Measurements from ENCODE around the gene LPXN.

LPXN gene

DNA sequence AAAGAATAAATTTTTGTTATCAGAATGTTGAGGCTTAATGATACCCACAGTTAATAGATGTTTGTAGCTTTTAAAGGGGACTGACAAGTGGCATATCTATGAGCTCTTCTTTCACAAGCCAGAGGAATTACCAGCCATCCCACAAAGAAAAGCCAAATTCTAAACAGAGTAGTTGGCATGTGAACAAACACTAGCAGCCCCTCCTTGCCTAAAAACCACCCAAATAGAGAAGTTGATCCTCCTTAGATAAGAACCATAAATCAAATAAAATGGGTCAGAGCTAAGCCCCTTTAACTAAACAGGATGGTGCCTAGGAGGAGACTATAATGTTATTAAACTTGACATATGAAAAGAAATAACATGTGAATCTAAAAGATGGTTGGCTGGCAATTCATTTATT lies 11.4 kb downstream of the LPXN start:
- Histone ChIP-seq H3K4me1 (ENCODE audit: control insufficient read depth, insufficient read depth, low read length) (no peaks in the 10 kb centered on the region), H3K36me3 (ENCODE audit: control insufficient read depth, insufficient read depth, low read length) (no peaks in the 10 kb centered on the region), H3K27me3 (ENCODE audit: control insufficient read depth, insufficient read depth, low read length) (no peaks in the 10 kb centered on the region), H3K27ac (ENCODE audit: low read length) (no peak overlapping the region), H3K9me3 (ENCODE audit: control insufficient read depth, insufficient read depth, low read length) (no peaks in the 10 kb centered on the region), H3K4me3 (ENCODE audit: low read length) (no peak overlapping the region)
- DNase-seq (ENCODE audit: low read depth, low spot score): no peak

DNA sequence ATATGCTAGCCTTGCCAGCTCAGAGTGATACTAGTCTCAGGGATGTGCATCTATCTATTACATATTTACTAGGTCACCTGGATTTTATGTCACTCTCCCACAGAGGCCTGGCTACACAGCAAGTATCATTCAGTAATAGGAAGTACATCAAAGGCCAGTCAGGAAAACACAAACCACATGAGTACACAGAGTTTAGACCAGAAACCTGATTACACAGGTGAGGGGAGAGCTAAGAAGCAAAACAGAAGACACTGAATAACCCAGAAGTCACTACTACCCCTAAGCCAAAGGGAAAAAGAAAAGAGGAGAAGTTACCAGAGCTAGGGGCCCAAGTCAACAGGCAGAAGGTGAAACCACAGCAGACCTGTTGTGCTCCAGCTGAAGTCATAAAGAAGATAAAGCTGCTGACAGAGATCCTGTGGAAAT lies 13.3 kb downstream of the LPXN start:
- H3K4me3 ChIP-seq (ENCODE audit: low read length): no peak overlapping the region
- no peaks in the 10 kb centered on the region for H3K27me3 ChIP-seq (ENCODE audit: control insufficient read depth, insufficient read depth, low read length)
- H3K9me3 ChIP-seq (ENCODE audit: control insufficient read depth, insufficient read depth, low read length): no peaks in the 10 kb centered on the region
- no peak for DNase-seq (ENCODE audit: low read depth, low spot score)
- H3K27ac ChIP-seq (ENCODE audit: low read length): no peak overlapping the region
- no peaks in the 10 kb centered on the region for H3K36me3 ChIP-seq (ENCODE audit: control insufficient read depth, insufficient read depth, low read length)
- no peaks in the 10 kb centered on the region for H3K4me1 ChIP-seq (ENCODE audit: control insufficient read depth, insufficient read depth, low read length)

DNA sequence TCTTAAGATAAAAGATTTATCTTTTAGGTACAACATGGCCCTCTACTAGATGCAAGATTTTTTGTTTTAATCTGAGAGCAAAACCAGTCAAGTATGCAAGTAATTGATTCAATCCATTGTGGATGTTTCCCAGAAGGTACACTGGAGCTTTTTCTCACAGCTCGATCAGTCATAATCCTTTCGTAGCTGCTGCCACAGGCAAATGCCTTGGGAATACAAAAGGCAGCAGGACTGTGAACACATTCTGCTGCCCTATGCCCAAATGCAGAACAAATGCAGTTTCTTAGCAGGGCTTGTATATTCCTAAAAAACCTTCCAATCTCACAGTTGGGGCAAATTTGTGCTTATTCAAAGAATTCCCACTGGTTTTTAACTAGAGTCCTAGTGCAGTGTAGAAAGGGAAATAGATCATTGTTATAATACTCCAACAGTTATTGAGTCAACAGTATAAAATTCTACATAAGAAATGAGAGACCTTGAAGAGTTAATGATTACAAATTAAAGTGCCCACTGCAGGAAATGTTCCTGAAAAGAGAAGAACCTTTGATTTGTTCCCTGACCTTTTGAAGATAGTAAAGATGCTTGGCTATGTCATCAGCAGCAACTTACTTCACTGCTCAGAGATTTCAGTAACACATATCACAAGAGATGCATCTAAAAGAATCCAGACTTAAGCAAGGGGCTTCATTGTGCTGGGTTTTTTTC lies 14.1 kb downstream of the LPXN start:
- no peak overlapping the region for H3K27ac ChIP-seq (ENCODE audit: low read length)
- no CpG with 5 or more reads among the region's 2 CpGs for WGBS (ENCODE audit: insufficient coverage, insufficient read length)

DNA sequence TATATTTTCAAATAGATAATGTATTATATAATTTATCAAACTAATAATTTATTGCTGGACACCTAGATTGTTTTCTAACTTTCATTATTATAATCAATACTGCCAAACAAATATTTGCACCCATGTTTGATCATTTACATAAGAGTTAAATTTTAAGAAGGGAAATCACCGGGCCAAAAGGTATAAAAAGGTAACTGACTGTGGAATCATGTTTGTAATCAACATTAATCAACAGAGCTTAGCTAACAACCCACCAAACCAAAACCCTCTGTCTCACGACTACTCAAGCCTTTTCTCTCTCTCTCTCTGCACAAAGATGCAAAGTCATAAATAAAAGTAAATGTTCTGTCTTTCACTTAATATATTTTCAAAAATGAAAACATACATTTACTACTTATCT lies 14.8 kb downstream of the LPXN start:
- H3K27me3 ChIP-seq (ENCODE audit: control insufficient read depth, insufficient read depth, low read length): no peaks in the 10 kb centered on the region
- H3K9me3 ChIP-seq (ENCODE audit: control insufficient read depth, insufficient read depth, low read length): no peaks in the 10 kb centered on the region
- no peak overlapping the region for H3K27ac ChIP-seq (ENCODE audit: low read length)
- DNase-seq (ENCODE audit: low read depth, low spot score): no peak
- H3K4me3 ChIP-seq (ENCODE audit: low read length): no peak overlapping the region
- no CpG with 5 or more reads among the region's 2 CpGs for WGBS (ENCODE audit: insufficient coverage, insufficient read length)
- H3K36me3 ChIP-seq (ENCODE audit: control insufficient read depth, insufficient read depth, low read length): no peaks in the 10 kb centered on the region
- H3K4me1 ChIP-seq (ENCODE audit: control insufficient read depth, insufficient read depth, low read length): no peaks in the 10 kb centered on the region

More for the DNA sequence above, 14.1 kb downstream of the LPXN start:
- Histone ChIP-seq H3K27me3 (ENCODE audit: control insufficient read depth, insufficient read depth, low read length) (no peaks in the 10 kb centered on the region), H3K9me3 (ENCODE audit: control insufficient read depth, insufficient read depth, low read length) (no peaks in the 10 kb centered on the region), H3K4me1 (ENCODE audit: control insufficient read depth, insufficient read depth, low read length) (no peaks in the 10 kb centered on the region), H3K36me3 (ENCODE audit: control insufficient read depth, insufficient read depth, low read length) (no peaks in the 10 kb centered on the region), H3K4me3 (ENCODE audit: low read length) (no peak overlapping the region)
- no peak for DNase-seq (ENCODE audit: low read depth, low spot score)

DNA sequence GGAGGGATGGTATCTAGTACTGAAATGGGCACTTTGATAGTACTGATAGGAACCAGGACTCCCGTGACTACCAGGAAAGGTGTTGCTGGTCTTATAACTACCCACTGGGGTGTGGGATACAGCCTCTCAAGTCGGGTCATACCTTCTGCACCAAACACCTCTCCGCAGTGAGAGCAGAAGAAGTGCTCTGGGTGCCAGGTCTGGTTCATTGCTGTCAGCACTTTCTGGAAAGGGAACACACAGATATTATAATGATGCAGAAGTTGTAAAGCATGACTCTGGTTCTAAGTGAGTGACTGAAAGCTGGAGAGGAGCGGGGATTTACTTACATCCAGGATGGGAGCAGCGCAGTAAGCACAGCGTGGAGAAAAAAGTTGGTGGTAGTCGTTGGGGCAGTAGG lies 26.0 kb downstream of the LPXN start:
- no peak for DNase-seq (ENCODE audit: low read depth, low spot score)
- no peak overlapping the region for H3K4me3 ChIP-seq (ENCODE audit: low read length)
- H3K27ac ChIP-seq (ENCODE audit: low read length): no peak overlapping the region
- no CpG with 5 or more reads among the region's 7 CpGs for WGBS (ENCODE audit: insufficient coverage, insufficient read length)
- H3K36me3 ChIP-seq (ENCODE audit: control insufficient read depth, insufficient read depth, low read length): no peaks in the 10 kb centered on the region
- no peaks in the 10 kb centered on the region for H3K27me3 ChIP-seq (ENCODE audit: control insufficient read depth, insufficient read depth, low read length)
- H3K9me3 ChIP-seq (ENCODE audit: control insufficient read depth, insufficient read depth, low read length): no peaks in the 10 kb centered on the region
- no peaks in the 10 kb centered on the region for H3K4me1 ChIP-seq (ENCODE audit: control insufficient read depth, insufficient read depth, low read length)

DNA sequence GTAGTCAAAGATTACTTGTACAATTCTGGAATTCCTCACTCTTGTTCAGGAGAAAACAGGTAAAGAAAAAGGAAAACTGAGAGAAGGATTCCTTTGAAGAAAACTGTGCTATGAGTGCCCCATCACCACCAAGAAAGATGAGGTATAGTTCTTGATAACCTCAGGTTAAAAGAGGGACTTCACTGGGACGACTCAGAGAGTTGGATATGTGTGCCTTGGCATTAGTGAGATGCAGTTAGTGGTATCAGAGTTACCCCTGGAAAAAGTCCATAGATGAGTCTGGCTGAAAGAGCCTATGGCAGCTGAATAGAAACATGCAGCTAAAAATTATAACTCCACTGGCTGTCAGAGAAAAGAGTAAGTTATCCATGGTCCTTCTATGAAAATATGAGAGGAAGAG lies 28.8 kb downstream of the LPXN start:
- no CpG with 5 or more reads among the region's 1 CpG for WGBS (ENCODE audit: insufficient coverage, insufficient read length)
- DNase-seq (ENCODE audit: low read depth, low spot score): no peak
- H3K4me3 ChIP-seq (ENCODE audit: low read length): no peak overlapping the region
- H3K36me3 ChIP-seq (ENCODE audit: control insufficient read depth, insufficient read depth, low read length): no peaks in the 10 kb centered on the region
- no peaks in the 10 kb centered on the region for H3K27me3 ChIP-seq (ENCODE audit: control insufficient read depth, insufficient read depth, low read length)
- no peaks in the 10 kb centered on the region for H3K9me3 ChIP-seq (ENCODE audit: control insufficient read depth, insufficient read depth, low read length)
- no peaks in the 10 kb centered on the region for H3K4me1 ChIP-seq (ENCODE audit: control insufficient read depth, insufficient read depth, low read length)
- no peak overlapping the region for H3K27ac ChIP-seq (ENCODE audit: low read length)

DNA sequence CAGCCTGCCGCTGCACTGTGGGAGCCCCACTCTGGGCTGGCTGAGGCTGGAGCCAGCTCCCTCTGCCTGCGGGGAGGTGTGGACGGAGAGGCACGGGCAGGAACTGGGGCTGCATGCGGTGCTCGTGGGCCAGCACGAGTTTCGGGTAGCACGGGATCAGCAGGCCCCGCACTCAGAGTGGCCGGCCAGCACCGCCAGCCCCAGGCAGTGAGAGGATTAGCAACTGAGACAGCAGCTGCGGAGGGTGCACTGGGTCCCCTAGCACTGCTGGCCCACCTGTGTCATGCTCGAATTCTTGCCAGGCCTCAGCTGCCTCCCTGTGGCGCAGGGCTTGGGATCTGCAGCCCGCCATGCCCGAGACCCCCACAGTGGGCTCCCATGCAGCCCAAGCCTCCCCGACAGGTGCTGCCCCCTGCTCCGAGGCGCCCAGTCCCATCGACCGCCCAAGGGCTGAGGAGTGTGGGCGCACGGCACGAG lies 43.8 kb downstream of the LPXN start:
- H3K27ac ChIP-seq (ENCODE audit: low read length): no peak overlapping the region
- H3K4me1 ChIP-seq (ENCODE audit: control insufficient read depth, insufficient read depth, low read length): no peaks in the 10 kb centered on the region
- no peaks in the 10 kb centered on the region for H3K36me3 ChIP-seq (ENCODE audit: control insufficient read depth, insufficient read depth, low read length)
- no CpG with 5 or more reads among the region's 25 CpGs for WGBS (ENCODE audit: insufficient coverage, insufficient read length)
- H3K4me3 ChIP-seq (ENCODE audit: low read length): no peak overlapping the region
- no peaks in the 10 kb centered on the region for H3K27me3 ChIP-seq (ENCODE audit: control insufficient read depth, insufficient read depth, low read length)
- no peak for DNase-seq (ENCODE audit: low read depth, low spot score)
- no peaks in the 10 kb centered on the region; the same call in 1 of the 2 replicates for H3K9me3 ChIP-seq (ENCODE audit: control insufficient read depth, insufficient read depth, low read length)

DNA sequence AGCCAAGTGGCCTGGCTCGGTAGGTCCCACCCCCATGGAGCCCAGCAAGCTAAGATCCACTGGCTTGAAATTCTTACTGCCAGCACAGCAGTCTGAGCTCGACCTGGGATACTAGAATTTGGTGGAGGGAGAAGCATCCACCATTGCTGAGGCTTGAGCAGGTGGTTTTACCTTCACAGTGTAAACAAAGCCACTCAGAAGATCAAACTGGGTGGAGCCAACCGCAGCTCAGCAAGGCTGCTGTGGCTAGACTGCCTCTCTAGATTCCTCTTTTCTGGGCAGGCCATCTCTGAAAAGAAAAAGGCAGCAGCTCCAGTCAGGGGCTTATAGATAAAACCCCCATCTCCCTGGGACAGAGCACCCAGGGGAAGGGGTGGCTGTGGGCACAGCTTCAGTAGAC lies 45.4 kb downstream of the LPXN start:
- no peaks in the 10 kb centered on the region; the same call in 1 of the 2 replicates for H3K9me3 ChIP-seq (ENCODE audit: control insufficient read depth, insufficient read depth, low read length)
- no CpG with 5 or more reads among the region's 3 CpGs for WGBS (ENCODE audit: insufficient coverage, insufficient read length)
- no peaks in the 10 kb centered on the region for H3K36me3 ChIP-seq (ENCODE audit: control insufficient read depth, insufficient read depth, low read length)
- DNase-seq (ENCODE audit: low read depth, low spot score): no peak
- no peaks in the 10 kb centered on the region for H3K4me1 ChIP-seq (ENCODE audit: control insufficient read depth, insufficient read depth, low read length)
- no peak overlapping the region for H3K27ac ChIP-seq (ENCODE audit: low read length)
- H3K4me3 ChIP-seq (ENCODE audit: low read length): no peak overlapping the region
- H3K27me3 ChIP-seq (ENCODE audit: control insufficient read depth, insufficient read depth, low read length): no peaks in the 10 kb centered on the region

DNA sequence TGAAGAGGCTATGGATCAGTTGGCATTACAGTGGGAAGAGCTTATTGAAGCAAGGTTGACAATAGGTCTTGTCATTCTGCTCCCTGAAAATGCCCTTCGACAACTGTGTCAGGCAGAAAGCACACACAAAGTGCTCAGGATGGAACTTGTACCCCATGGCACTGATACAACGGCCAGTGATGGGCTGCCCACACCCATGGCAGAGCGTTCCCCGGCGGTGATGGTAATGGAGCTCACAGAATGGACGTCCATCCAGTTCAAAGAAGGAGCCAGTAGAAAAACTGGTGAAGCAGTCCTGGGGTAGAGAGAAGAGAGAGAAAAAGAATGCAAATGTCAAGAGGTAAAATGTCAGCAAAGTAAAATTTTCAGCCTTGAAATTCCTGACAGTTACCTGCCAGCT lies 48.2 kb downstream of the LPXN start:
- Histone ChIP-seq H3K27me3 (ENCODE audit: control insufficient read depth, insufficient read depth, low read length) (no peaks in the 10 kb centered on the region), H3K27ac (ENCODE audit: low read length) (no peak overlapping the region), H3K36me3 (ENCODE audit: control insufficient read depth, insufficient read depth, low read length) (no peaks in the 10 kb centered on the region), H3K4me1 (ENCODE audit: control insufficient read depth, insufficient read depth, low read length) (peaks cover 2% of the 10 kb centered on the region; the same call in 1 of the 2 replicates), H3K9me3 (ENCODE audit: control insufficient read depth, insufficient read depth, low read length) (no peaks in the 10 kb centered on the region; the same call in 1 of the 2 replicates), H3K4me3 (ENCODE audit: low read length) (no peak overlapping the region)
- DNase-seq (ENCODE audit: low read depth, low spot score): no peak
- no CpG with 5 or more reads among the region's 6 CpGs for WGBS (ENCODE audit: insufficient coverage, insufficient read length)

DNA sequence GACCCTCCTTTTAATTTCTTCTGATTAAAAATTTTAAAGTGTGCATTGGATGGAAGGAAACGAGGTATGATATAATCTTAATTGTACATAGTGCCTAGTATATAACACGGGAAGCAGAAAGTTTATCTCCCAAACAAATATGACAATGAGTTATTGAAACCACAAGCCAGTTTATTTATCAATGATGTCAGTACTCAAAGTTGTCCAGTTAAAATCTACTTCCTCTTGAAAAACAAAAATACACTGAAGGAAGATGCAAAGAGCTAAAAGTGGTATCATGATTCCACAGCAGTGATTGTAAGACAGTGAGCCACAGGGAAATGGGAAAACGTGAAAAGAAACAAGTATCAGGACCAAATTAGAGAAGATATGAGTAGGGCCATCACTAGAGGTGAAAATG lies 48.9 kb downstream of the LPXN start:
- no CpG with 5 or more reads among the region's 3 CpGs for WGBS (ENCODE audit: insufficient coverage, insufficient read length)
- H3K27me3 ChIP-seq (ENCODE audit: control insufficient read depth, insufficient read depth, low read length): no peaks in the 10 kb centered on the region
- no peak overlapping the region for H3K27ac ChIP-seq (ENCODE audit: low read length)
- no peak overlapping the region for H3K4me3 ChIP-seq (ENCODE audit: low read length)
- peaks cover 2% of the 10 kb centered on the region; the same call in 1 of the 2 replicates for H3K4me1 ChIP-seq (ENCODE audit: control insufficient read depth, insufficient read depth, low read length)
- no peaks in the 10 kb centered on the region for H3K36me3 ChIP-seq (ENCODE audit: control insufficient read depth, insufficient read depth, low read length)
- no peaks in the 10 kb centered on the region for H3K9me3 ChIP-seq (ENCODE audit: control insufficient read depth, insufficient read depth, low read length)
- no peak for DNase-seq (ENCODE audit: low read depth, low spot score)

DNA sequence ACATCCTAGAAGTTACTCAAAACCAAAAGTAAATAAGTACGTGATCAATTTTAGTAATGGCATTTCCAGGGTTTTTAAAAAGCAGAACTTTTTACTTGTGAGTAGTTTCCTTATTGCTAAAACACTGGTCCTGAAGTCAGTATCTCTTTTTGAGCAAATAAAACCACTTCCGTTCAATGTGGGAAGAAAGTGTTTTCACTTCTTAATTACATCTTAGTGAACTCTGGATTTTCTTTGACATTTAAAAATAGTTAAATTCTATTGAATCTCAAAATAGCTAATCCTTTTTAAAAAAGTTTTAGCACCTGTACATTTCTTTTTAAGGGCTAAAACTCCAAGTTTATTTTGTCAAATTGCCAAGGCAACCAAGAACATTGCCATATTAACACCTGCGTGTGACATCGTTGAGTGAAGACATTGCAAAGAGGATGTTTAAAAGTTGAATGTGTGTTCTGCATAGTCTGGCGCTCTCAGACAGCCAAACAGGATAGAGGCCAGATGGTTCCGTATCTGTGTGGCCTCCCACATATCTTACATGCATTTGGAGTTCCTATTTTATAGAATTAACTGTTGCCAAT lies 50.5 kb downstream of the LPXN start:
- Histone ChIP-seq H3K9me3 (ENCODE audit: control insufficient read depth, insufficient read depth, low read length) (no peaks in the 10 kb centered on the region), H3K27me3 (ENCODE audit: control insufficient read depth, insufficient read depth, low read length) (no peaks in the 10 kb centered on the region), H3K4me3 (ENCODE audit: low read length) (no peak overlapping the region), H3K27ac (ENCODE audit: low read length) (no peak overlapping the region), H3K36me3 (ENCODE audit: control insufficient read depth, insufficient read depth, low read length) (no peaks in the 10 kb centered on the region), H3K4me1 (ENCODE audit: control insufficient read depth, insufficient read depth, low read length) (peaks cover 2% of the 10 kb centered on the region; the same call in 1 of the 2 replicates)
- no CpG with 5 or more reads among the region's 6 CpGs for WGBS (ENCODE audit: insufficient coverage, insufficient read length)
- DNase-seq (ENCODE audit: low read depth, low spot score): no peak
